Bone marrow (tissue), 2 donors: ENCODE results near the gene SLC4A2.

Experiments used
- DNase-seq, 2 donors: peaks; one replicate each; lab custom pipeline; 2025; lab: John Stamatoyannopoulos, UW

The SLC4A2 gene

DNA sequence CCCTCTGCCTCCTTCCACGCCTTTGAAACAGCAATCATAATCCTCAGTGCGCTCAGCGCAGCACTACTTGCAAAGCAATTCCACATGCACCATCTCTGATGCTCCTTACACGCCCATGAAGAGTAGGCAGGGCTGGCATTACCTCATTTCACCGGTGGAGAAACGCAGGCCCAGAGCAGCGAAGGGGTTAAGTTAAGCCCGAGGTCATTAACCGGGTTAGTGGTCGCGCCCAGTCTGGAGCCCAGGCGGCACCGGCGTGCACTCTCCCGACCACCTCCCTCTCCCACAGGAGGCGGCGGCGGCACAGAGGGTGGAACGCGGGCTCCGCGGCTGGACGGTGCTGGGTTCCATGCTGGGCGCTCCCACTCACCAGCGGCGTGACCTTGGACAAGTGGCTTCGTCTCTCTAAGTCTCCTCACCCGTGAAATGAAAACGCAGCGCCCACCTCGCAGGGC lies 20.7 kb downstream of the SLC4A2 start:
- no peak for DNase-seq

DNA sequence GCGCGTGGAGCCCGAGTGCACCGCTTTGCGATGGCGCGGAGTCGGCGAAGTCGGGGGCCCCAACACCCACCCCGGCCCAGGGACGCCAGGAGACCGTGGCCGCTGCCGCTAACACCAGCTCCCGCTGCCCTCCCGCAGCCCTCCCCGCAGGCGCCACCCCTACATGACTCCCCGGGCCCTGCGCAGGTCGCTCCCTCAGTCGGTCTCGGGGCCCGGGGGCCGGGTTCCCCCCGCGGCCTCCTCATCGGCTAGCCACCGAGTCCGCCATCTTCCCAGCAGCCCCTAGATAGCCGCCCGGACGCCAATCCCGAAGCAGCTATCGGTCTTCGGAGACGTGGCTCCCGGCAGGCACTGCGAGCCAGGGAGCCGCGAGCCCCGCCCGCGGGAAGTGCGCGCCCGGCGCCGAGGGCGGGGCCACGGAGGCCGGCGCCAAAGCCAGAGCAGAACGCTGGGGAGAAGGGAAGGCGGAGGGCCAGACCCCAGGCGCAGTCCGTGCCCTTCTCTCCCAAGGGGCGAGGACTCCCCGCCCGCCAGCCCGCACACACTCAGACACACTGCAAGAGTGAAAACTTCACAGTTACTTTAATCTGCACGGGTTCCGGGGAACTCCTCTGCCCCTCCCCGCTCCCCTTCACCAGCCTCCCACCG lies 21.3 kb downstream of the SLC4A2 start, which contains the start of gene FASTK:
Gene FASTK (minus strand): TSS at position 288 of the 648 bp plus-strand sequence. CDS start 43 bp downstream, at position 245.
- peak; percentile 59 to 63 for DNase-seq

DNA sequence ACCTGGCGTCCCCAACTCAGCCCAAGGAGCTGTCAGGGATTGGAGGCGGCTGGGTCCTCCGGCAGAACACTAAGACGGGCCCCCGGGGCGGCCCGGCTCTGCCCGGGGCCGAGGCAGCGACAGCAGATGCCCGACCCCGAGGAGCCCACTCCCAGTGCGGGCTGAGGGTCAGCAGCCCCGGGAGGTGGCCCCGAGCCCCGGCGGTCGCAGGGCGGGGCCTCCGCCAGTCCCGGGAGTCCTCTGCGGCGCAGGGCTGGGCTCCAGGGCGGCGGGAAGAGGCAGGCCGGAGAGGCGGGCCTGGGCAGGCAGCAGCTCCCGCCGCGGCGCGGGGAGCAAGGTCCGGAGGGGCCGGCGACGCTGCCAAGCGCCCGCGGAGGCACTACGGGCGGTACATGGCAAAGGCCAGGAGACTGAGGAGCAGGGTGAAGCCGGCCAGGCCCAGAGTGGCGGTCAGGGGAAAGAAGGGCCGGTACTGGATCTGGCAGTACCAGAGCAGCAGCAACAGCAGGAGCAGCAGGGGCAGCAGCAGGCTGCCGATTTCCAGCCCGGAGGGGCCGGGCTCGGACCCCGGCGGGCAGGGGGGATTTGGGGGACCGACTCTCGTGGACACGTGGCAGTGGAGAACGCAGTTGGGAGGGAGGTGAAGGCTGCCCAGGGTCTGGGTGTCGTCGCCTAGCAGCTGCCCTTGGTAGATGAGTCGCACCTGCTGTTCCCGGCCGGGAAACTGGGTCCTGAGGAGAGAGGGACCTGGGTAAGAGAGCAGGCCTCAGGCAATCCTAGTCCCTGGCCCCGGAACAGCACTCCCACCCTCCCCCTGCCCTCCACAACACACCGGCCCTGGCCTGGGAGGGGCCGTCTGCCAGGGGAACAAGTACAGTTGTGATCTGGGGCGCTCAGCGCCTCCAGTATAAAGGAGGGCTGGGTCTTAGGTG lies 22.0 kb downstream of the SLC4A2 start:
- DNase-seq: no peak

DNA sequence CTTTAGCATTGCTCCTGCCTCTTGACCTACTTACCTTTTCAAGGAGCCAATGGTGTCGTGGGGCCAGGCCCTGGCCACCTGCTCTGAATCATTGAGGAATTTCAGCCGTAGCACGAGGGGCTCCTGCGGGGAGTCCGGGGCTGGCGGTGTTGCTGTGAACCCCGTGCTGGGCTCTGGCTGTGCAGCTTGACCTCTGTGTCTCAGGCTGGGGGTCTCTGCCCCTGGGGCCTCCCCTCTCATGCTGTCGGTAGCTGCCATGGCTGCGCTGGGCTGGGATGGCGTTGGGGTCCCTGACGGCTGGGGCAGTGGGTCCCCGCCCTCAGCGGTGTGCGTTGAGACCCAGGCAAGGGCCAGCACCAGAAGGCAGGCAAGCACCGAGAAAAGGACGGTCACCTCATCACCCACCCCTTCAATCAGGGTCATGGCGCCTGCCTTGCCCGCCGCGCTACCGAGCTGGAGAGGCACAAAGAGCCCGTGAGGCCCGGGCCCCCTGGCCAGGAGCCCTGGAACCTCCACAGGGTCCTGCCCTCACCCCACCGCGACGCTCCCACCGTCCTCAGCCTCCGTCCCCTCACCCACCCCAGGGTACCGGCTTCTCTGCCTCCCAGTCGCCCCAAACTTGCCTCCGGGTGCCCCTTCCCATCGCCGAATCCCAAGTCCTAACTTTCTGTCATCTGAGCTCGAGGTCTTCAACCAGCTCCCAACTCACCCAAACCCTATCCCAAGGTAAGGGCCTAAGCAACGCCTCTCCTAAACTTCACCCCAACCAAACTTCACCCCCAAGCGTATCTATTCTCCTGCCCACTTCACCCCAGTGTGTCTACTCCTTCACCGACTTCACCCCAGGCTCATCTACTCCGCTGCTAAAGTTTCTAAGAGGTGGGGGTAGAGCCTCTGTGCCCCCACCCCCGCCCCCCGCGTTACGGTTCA lies 23.0 kb downstream of the SLC4A2 start:
- no peak for DNase-seq

DNA sequence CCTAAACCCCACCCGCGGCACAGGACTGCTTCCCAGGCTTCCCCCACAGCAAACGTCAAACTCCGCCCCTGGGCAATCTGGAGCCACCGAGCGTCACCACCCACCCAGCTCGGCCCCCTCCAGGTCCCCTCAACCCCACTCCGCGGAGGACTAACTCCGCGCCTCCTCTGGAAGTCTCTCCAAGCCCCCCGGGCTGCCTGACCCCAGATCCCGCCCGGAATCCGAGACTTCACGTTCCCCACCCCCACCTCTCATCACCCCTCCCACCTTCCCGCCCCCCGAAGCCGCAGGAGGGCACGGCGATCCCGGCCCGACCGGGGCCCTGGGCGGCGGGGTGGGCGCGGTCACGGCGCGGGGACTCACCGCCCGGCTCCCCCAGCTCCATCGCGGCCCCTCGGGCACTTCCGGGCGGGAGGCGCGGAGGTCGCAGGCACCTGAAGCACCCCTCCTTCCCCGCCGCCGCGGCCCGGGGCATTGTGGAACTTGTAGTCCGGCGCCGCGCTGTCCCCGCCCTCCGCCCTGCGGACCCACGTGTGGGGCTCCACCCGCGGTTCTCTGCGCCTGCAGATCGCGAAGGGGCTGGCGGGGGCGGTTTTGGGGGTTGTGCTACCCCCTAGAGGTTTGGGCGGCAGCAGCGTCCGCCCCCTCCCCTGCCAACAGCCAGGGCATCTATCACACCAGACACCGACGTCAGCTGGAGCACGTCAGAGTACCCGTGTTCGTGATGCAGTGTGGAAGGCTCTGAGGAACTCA lies 23.9 kb downstream of the SLC4A2 start, which contains the start of gene TMUB1:
Gene TMUB1 (minus strand): TSS at position 423 of the 753 bp plus-strand sequence. CDS start 930 bp downstream, outside the sequence.
- peak in 1 of 2 donors; percentile 63 for DNase-seq

DNA sequence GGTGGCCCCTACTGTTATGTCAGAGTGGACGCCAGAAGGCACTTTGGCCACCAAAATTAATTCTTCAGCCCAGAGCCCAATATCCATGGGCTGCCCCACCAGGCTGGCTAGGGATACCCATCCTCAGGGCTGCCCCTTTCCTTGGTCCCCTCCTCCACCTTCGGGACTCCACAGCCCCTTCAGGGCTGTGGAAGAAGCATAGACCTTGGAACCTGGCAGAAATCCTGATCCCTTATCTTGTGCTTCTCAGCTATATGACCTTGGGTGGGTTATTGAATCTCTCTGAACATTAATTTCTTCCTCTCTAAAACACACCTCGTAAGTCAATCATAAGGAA lies 24.4 kb downstream of the SLC4A2 start:
- DNase-seq: no peak

DNA sequence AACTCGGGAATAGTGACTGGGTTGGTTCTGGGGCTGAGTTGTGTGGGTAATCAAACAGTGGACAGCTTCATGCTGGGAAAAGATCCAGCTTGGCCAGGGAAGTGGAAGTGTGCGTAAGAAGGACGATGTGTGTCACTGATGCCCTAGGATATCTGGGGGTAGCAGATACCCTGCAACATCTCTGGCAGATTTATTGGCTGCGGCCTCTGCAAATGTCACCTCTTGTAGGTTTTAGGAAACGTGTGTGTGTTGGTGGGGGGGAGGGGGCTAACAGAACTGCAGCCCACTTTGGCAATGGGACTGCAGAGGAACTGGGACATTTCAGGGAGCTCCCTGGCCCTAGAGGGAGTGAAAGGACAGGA lies 25.9 kb downstream of the SLC4A2 start:
- no peak for DNase-seq

DNA sequence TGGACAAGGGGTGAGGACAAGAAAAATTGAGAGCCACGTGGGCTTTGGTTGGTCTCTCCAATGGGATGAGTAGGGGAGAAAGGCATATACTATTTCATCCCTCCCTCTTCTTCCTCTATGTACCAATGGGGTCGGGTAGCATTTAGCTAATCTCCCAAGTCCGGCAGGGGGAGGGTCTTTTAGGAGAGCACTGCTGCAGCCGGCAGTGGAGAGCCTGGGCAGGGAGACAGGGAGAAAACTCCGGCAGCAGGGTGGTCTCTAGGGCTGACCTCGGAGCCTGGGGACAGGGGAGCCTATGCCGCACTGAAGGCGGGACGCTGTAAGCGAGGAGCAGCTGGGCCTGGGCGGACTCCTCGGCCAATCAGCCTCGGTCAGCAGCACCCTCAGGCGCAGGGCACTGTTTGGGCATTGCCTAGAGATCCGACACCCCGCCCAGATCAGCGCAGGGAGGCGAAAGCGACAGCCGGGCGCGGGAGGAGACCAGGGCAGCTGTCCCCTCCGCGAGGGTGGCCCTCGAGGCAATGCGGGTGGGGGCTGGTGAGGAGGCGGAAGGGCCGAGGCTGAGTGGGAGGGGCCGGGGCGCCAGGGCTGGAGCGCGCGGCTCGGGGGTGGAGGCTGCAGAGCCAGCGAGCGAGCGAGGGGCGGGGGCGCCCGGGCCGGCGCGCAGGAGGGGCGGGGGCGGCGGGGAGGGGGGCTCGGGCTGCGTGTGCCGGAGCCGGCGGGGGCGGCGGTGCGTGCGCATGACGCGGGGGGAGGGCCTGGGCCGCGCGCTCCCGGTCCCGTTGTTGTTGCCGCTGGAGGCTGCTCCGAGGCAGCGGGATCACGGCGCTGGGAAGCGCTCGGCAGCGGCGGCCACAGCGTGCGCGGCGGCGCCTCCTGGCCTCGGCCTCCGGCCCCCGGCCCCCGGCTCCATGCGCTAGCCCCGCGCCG lies 26.6 kb downstream of the SLC4A2 start, which contains the start of gene AGAP3:
Gene AGAP3 (plus strand): TSS at position 785 of the 930 bp plus-strand sequence. CDS start 267 bp downstream, outside the sequence.
- peak in 1 of 2 donors; percentile 49 for DNase-seq

DNA sequence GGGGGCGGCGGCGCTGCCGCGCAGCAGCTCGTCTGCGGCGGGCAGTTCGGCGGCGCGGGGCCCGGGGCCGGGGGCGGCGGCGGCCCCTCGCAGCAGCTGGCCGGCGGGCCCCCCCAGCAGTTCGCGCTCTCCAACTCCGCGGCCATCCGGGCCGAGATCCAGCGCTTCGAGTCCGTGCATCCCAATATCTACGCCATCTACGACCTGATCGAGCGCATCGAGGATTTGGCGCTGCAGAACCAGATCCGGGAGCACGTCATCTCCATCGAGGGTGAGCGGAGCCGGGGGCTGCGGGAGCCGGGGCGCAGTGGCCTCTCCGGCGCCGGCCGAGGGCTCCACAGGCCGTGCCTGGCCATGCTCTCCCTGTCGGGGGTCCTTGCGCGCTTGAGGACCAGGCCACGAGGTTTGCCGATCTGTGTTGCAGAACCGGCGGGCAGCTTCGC lies 27.4 kb downstream of the SLC4A2 start:
- no peak for DNase-seq

DNA sequence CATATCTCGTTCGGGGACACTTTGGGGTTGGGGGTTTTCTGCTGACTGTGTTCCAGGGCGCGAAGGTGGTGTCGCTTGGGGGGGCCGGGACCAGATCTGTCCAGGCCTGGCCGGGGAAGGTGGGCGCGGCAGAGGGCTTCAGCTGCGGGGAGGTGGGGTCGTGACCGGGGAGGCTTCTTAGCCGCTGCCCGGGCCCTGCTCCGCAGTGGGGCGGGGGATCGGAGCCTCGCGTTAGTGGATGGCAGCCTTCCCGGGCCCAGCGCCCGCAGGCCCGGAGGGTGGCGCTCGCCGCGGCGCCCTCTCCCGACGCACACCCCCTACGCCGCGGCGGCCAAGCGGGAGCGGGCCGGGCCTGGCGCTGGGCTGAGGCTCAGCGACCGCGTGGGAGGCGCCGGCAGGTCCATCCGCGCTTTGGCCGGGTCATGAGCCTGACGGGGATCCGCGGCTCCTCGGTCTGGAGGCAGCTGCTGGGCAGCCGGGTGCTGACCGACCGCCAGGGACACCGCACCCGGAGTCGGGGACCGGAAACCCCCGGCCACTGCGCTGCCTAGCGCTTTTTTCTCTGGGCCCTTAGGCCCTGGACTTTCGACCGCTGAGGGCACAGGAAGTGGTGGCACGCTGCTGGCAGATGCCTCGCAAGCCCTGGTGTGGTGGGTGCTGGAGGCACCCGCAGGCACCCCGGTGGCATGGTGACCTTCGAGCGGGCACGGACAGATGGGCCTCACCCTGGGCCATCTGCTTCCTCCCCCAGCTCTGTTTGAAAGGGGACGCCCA lies 28.0 kb downstream of the SLC4A2 start:
- DNase-seq: peak in 1 of 2 donors; percentile 42

DNA sequence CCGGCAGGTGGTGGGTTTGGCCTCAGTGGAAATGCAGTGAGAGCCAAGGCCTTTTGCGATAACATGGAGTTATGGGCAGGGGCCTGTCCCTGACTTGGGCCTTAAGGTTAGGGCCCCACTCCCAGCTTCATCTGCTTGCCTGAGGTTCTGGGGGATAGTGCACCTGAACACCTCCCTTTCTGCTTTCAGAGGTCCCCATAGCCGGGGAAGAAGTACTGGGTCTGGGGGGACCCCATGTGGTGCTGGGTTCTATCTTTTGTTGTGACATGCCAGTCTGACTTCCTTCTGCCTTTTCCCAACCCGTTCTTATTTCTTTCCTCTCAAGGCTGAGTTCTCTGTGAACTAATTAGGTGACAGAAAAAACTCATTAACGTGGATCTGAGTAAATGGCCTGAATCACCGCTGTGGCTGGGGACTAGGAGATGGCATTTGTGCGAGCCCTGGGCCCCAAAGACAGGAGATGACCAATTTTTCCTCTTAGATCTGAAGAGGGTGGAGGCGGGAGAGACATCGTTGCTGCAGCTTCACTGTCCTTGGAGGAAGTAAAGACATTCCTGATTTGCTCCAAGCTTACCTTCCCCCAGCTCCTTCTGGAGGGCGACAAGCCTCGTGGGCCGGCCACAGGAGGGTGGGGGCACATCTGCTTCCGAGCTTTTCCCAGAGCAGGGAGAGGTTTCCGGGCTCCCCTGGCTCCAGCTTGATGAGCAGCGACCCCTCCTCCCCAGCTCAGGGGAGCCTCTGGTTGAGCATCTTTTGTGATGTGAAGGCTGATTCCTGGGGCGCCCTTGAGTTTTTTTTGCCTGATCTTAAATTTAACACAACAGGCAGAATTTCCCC lies 28.8 kb downstream of the SLC4A2 start:
- peak in 1 of 2 donors; percentile 67 for DNase-seq

DNA sequence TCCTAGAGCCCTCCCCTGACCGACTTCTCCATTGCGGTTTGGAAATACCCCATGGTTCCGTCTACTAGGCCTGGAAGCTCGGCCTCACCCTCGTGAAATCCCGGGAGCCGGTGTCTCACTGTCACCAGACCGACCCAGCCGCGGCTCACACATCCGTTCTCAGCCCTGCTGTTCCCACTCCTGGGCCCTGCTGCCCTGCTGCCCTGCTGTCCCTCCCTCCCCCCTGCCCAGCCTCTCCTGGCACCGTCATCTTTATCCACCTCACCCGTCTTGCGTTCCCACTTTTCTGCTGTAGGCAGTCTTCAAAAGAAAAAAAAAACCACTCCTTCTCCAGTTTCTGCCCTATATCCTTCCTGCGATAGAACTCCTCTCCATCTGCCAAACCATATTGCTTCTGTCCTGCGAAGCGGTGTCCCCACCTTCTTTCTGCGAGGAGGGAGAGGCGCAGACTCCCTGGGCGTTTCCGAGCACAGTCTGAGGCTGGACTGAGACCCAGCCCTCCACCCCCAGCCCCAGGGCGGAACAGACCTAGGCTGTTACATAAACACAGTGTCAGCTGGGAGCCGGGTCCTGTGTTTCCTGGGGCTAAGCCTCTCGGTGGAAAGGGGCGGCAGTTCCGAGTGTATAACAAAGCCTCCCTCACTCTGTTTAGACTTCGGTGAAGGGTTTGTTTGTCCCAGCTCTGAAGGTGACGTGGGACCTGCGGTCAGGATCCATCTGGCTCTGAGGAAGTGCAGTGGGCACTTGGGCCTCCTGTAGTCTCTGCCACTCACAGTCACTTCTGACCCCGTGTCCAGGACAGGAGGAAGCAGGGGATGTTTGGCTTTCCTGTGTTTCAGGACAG lies 29.7 kb downstream of the SLC4A2 start:
- peak in 1 of 2 donors; percentile 67 for DNase-seq

DNA sequence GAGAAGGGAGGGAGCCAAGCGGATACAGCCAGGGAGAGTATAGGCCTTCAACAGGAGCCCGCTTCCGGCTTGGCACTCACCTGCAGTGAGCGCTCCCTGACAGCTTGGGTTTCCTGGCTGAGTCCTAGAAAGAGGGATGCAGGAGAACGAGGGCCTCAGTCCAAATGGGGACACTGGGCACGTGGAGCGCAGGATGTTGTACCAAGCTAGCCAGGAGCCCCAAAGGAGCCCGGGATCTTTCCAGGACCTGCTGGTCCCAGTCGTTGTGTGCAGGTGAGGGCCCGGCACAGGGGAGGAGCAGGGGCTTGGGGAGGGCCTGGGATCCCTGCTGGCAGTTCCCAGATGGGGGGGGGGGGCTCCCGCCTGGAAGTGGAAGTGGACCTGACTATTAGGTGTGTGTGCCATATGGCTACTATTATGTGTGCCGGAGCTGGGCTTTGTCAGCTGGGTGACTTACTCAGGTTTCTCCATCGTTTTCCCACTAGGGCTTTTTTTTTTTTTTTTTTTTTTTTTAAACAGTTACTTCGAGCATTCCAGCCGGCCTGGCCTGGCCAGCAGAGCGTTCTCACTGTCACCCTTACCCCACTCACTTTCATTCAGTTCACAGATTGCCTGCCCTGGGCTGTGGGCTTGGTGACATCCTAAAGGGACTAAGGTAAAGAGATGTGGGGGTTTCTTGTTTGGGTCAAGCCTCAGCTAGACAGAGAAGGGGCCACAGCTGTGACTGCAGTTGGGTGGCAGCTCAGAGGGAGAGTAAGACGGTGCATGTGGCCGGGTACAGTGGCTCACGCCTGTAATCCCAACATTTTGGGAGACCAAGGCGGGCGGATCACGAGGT lies 30.7 kb downstream of the SLC4A2 start:
- DNase-seq: no peak

DNA sequence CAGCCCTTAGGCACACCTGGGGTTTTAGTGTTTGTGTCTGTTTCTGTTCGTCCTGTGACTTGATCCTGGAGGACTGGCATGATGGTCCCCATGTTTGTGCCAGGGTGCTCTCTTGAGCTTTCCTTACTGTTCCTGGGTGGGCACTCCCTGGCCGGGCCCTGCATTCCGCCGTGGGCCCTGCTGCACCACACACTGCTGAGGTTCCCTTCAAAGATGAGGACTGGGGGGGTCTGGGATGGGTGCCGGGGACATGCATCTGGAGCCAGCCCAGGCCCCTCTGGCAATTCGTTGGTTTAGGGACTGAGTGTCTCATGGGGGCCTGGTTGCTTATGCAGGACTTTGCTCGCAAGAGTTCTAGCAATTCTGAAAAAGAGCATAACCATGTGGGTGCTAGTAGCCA lies 31.6 kb downstream of the SLC4A2 start:
- no peak for DNase-seq

DNA sequence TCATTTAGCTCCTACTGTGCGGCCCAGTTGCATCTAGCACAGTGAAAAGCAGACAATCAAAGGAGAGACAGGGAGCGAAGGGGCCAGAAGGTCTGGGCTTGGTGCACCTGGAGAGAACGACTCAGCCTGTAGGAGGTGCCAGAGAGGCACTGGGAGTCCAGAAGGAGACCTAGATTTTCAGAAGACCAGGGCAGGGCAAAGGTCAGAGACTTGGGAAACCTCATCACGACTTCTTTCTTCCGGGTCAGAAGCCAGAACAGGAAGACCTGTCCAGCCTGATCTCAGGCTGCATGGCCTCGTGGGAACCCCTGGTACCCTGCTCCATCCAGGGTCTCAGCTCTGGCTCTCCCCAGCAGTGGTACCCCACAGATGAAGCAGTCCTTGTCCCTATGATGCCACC lies 32.0 kb downstream of the SLC4A2 start:
- DNase-seq: no peak

DNA sequence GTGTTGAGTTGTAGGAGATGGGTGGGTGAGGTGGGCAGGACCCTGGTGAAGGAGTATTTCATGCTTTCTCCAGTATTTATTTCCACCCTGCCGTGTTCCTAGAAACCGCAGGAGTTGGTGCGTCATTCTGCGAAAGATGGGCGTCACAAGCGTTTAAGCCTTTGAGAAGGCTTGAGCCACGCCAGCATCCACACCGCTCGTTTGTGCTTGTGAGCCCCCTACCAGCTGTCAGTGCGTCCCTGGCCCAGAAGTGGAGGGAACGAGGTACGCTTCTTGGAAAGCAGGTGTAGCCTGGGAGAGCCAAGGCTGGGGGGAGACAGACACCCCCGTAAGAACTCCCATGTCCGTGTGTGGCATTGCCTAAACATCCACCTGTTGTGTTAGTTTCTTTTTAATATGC lies 32.6 kb downstream of the SLC4A2 start:
- no peak for DNase-seq
